Measurements from ENCODE around the gene LUZP2. TPM values are rescaled to one million over a fixed set of nuclear protein-coding genes. Genes with fewer than 3 reads are reported as not detected.

LUZP2 gene
- total and polyA plus RNA-seq, 2 of the 8 experiments (the other 6 are each of a cell fraction or from before 2014, with no cell fraction given): 0.79 to 1.5 TPM

DNA sequence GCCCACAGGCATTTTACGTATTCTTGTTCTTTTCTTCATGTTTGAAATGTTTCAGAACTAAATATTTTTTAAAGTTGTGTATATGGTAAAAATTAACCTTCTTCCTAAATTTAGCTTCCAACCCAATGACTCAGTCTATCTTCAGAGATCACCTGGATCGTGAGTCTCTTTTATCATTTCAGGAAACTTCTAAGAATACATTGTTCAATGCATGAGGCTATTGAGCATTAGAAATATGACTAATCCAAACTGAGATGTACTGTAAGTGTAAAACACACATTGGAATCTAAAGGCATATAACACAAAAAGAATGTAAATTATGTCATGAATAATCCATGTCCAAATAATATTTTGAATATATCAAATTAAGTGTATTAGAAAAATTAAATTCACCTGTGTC is 265.2 kb downstream of the LUZP2 start (continued):
- TF ChIP-seq GABPA (IDR thresholded peaks at IDR 0.05; ENCODE audit: borderline replicate concordance, insufficient read depth, low read length): no peak
- no peak for TF ChIP-seq SIRT6 (IDR thresholded peaks at IDR 0.05; ENCODE audit: low read length)
- TF ChIP-seq, protein P1, sequence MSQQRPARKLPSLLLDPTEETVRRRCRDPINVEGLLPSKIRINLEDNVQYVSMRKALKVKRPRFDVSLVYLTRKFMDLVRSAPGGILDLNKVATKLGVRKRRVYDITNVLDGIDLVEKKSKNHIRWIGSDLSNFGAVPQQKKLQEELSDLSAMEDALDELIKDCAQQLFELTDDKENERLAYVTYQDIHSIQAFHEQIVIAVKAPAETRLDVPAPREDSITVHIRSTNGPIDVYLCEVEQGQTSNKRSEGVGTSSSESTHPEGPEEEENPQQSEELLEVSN (IDR thresholded peaks at IDR 0.05): no peak
- TF ChIP-seq SIN3A (conservative IDR thresholded peaks at IDR 0.05 in 1 of 2, IDR thresholded peaks at IDR 0.05 in 1 of 2; ENCODE audit: low read depth in 1 of 2, low read length in 2 of 2): no peak
- TF ChIP-seq POLR2A (IDR thresholded peaks at IDR 0.05; ENCODE audit: control extremely low read depth in 1 of 2, low read depth in 2 of 2, low read length in 2 of 2): no peak
- no peak for TF ChIP-seq RFX5 (IDR thresholded peaks at IDR 0.05; ENCODE audit: borderline replicate concordance, low read depth, low read length)

Data from H1 (cell line).